H1 (cell line): ENCODE data around the gene PTGES.
"Not testable (repeated sequence)": the region's sequence is repeated elsewhere in the genome, so short reads cannot be mapped to it uniquely, and the experiment has no call there.

Source experiments
- EZH2 ChIP-seq: fragments of 200-600 bp; sonication (generic); IDR thresholded peaks from 2 replicates; pipeline ENCODE4 v1.7.1; 2012; ENCODE audit warnings: low read depth, mild to moderate bottlenecking, moderate library complexity, low read length, inconsistent platforms; ENCODE audit not compliant: severe bottlenecking
- KDM1A ChIP-seq: fragments of 200-600, 300-600 bp; sonication (generic); IDR thresholded peaks from 2 replicates; pipeline ENCODE4 v1.7.1; 2016; ENCODE audit warnings: mild to moderate bottlenecking, low read length, borderline replicate concordance
- POLR2A ChIP-seq, 2 experiments: IDR thresholded peaks; 1 replicate in 1 of 2; 2 replicates in 1 of 2; pipeline ENCODE4 v1.6.1; 2011; ENCODE audit warnings: low read depth in 2 of 2, low read length in 2 of 2, mild to moderate bottlenecking in 2 of 2; ENCODE audit errors: control extremely low read depth in 1 of 2
- TF ChIP-seq, protein P1 (sequence below): IDR thresholded peaks from 2 replicates; pipeline ENCODE4 v1.6.1; 2011; ENCODE audit warnings: low read length, improper control_type of control experiment
- TF ChIP-seq, protein P2 (sequence below): IDR thresholded peaks from 2 replicates; pipeline ENCODE4 v1.6.1; 2012; ENCODE audit warnings: low read length, inconsistent platforms
- TF ChIP-seq, protein P3 (sequence below), 3 experiments: IDR thresholded peaks; 1 replicate in 2 of 3; 2 replicates in 1 of 3; pipeline versions ENCODE4 v1.5.1 to v1.6.1; 2011; ENCODE audit warnings: low read length in 3 of 3, mild to moderate bottlenecking in 3 of 3, inconsistent platforms in 2 of 3, low read depth in 1 of 3, moderate library complexity in 1 of 3; ENCODE audit not compliant: insufficient read depth in 1 of 3; ENCODE audit errors: control extremely low read depth in 1 of 3

DNA sequence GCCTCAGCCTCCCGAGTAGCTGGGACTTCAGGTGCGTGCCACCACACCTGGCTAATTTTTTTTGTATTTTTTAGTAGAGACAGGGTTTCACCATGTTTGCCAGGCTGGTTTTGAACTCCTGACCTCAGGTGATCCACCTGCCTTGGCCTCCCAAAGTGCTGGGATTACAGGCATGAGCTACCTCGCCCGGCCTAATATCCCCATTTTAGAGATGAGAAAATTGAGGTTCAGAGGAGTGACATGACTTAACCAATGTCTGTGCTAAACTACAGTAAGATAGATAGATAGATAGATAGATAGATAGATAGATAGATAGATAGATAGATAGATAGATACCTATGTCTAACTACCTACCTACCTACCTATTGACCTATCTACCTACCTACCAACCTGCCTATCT, 23.3 kb upstream of the PTGES start:
- TF ChIP-seq, protein P1, sequence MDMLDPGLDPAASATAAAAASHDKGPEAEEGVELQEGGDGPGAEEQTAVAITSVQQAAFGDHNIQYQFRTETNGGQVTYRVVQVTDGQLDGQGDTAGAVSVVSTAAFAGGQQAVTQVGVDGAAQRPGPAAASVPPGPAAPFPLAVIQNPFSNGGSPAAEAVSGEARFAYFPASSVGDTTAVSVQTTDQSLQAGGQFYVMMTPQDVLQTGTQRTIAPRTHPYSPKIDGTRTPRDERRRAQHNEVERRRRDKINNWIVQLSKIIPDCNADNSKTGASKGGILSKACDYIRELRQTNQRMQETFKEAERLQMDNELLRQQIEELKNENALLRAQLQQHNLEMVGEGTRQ, result not testable (repeated sequence)
- not testable (repeated sequence) for TF ChIP-seq EZH2; KDM1A; POLR2A (IDR thresholded peaks at IDR 0.05; ENCODE audit: control extremely low read depth in 1 of 2, low read depth in 2 of 2, low read length in 2 of 2)
- TF ChIP-seq, protein P2, sequence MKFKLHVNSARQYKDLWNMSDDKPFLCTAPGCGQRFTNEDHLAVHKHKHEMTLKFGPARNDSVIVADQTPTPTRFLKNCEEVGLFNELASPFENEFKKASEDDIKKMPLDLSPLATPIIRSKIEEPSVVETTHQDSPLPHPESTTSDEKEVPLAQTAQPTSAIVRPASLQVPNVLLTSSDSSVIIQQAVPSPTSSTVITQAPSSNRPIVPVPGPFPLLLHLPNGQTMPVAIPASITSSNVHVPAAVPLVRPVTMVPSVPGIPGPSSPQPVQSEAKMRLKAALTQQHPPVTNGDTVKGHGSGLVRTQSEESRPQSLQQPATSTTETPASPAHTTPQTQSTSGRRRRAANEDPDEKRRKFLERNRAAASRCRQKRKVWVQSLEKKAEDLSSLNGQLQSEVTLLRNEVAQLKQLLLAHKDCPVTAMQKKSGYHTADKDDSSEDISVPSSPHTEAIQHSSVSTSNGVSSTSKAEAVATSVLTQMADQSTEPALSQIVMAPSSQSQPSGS, result not testable (repeated sequence)
- TF ChIP-seq, protein P3, sequence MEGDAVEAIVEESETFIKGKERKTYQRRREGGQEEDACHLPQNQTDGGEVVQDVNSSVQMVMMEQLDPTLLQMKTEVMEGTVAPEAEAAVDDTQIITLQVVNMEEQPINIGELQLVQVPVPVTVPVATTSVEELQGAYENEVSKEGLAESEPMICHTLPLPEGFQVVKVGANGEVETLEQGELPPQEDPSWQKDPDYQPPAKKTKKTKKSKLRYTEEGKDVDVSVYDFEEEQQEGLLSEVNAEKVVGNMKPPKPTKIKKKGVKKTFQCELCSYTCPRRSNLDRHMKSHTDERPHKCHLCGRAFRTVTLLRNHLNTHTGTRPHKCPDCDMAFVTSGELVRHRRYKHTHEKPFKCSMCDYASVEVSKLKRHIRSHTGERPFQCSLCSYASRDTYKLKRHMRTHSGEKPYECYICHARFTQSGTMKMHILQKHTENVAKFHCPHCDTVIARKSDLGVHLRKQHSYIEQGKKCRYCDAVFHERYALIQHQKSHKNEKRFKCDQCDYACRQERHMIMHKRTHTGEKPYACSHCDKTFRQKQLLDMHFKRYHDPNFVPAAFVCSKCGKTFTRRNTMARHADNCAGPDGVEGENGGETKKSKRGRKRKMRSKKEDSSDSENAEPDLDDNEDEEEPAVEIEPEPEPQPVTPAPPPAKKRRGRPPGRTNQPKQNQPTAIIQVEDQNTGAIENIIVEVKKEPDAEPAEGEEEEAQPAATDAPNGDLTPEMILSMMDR (IDR thresholded peaks at IDR 0.05; ENCODE audit: control extremely low read depth in 1 of 3, insufficient read depth in 1 of 3, low read depth in 1 of 3, low read length in 3 of 3), result not testable (repeated sequence)
